Measurements from ENCODE around the gene IRF7.

IRF7 gene

GRCh38 chr11:636511-637332, 21.0 kb upstream of the IRF7 start, which contains the start of gene DRD4:
Gene DRD4 (plus strand): TSS chr11:637269. CDS start chr11:637305, 36 bp downstream.
- no peak for DNase-seq (ENCODE audit: low read depth)
- TF ChIP-seq CTCF (IDR thresholded peaks at IDR 0.05; ENCODE audit: low read depth, low read length, missing control alignments), result no peak
- in situ Hi-C loops (cut with HindIII; ENCODE audit: low sequenced_read_pairs), result no loop called here
- H3K4me3 ChIP-seq (ENCODE audit: low read depth, low read length), result peak within 1 kb of the TSS; percentile 14

GRCh38 chr11:635945-636510, 20.3 kb upstream of the IRF7 start:
- in situ Hi-C loops (cut with HindIII; ENCODE audit: low sequenced_read_pairs), result no loop called here
- no peak for TF ChIP-seq CTCF (IDR thresholded peaks at IDR 0.05; ENCODE audit: low read depth, low read length, missing control alignments)
- H3K4me3 ChIP-seq (ENCODE audit: low read depth, low read length), result no peak overlapping the region
- DNase-seq (ENCODE audit: low read depth), result no peak

GRCh38 chr11:630871-631270, 15.1 kb upstream of the IRF7 start:
- DNase-seq (ENCODE audit: low read depth), result no peak
- H3K4me3 ChIP-seq (ENCODE audit: low read depth, low read length), result no peak overlapping the region
- in situ Hi-C loops (cut with HindIII; ENCODE audit: low sequenced_read_pairs), result no loop called here
- no peak for TF ChIP-seq CTCF (IDR thresholded peaks at IDR 0.05; ENCODE audit: low read depth, low read length, missing control alignments)

- in situ Hi-C loops (cut with HindIII; ENCODE audit: low sequenced_read_pairs), result no loop called here
- no peak overlapping the region for H3K4me3 ChIP-seq (ENCODE audit: low read depth, low read length)
- peak; percentile 7 for TF ChIP-seq CTCF (IDR thresholded peaks at IDR 0.05; ENCODE audit: low read depth, low read length, missing control alignments)
- no peak for DNase-seq (ENCODE audit: low read depth)
Measured at GRCh38 chr11:629237-629583, 13.5 kb upstream of the IRF7 start.

GRCh38 chr11:628056-628455, 12.3 kb upstream of the IRF7 start:
- TF ChIP-seq CTCF (IDR thresholded peaks at IDR 0.05; ENCODE audit: low read depth, low read length, missing control alignments), result no peak
- in situ Hi-C loops (cut with HindIII; ENCODE audit: low sequenced_read_pairs), result no loop called here
- H3K4me3 ChIP-seq (ENCODE audit: low read depth, low read length), result no peak overlapping the region
- DNase-seq (ENCODE audit: low read depth), result no peak

- in situ Hi-C loops (cut with HindIII; ENCODE audit: low sequenced_read_pairs), result no loop called here
Measured at GRCh38 chr11:627308-627576, 11.5 kb upstream of the IRF7 start.

More at GRCh38 chr11:627308-627576, 11.5 kb upstream of the IRF7 start:
- TF ChIP-seq CTCF (IDR thresholded peaks at IDR 0.05; ENCODE audit: low read depth, low read length, missing control alignments), result no peak
- DNase-seq (ENCODE audit: low read depth), result no peak
- no peak overlapping the region for H3K4me3 ChIP-seq (ENCODE audit: low read depth, low read length)
